ENCODE data around the gene MKX. TPM values are rescaled to one million over a fixed set of nuclear protein-coding genes. Genes with fewer than 3 reads are reported as not detected.

Gene MKX
- total RNA-seq, 1 experiment from 2014 or later = 27.5 TPM

- ATAC-seq = no peak
- ChIA-PET CTCF (no interaction called here), RAD21 (ENCODE audit: low non-redundant PET in 1 of 2, low total read pairs in 2 of 2, uncharacterized antibody in 2 of 2, unreplicated experiment in 2 of 2) (no interaction called here), POLR2A (no interaction called here)
- H3K79me2 ChIP-seq (ENCODE audit: insufficient read depth, low read length) = no peaks in the 10 kb centered on the region
- intact Hi-C loops (cut with micrococcal nuclease) = no loop called here
- no TSS peak for BruUV-seq (replicated peaks)
- H3K4me3 ChIP-seq (replicated peaks in 1 of 2; ENCODE audit: low read depth in 1 of 2, low read length in 2 of 2) = no peak overlapping the region
- H3K9ac ChIP-seq (ENCODE audit: low read length) = no peak overlapping the region
- no peak for DNase-seq (ENCODE audit: low read depth, low spot score)
- H3K27me3 ChIP-seq (ENCODE audit: insufficient read depth, low read length) = no peaks in the 10 kb centered on the region
- TF ChIP-seq POLR2A (IDR thresholded peaks at IDR 0.05; ENCODE audit: borderline replicate concordance, extremely low read depth, insufficient read depth, insufficient read length) (no peak), EZH2phosphoT487 (IDR thresholded peaks at IDR 0.05; ENCODE audit: borderline replicate concordance) (no peak), CEBPB (IDR thresholded peaks at IDR 0.05; ENCODE audit: low read depth) (no peak), JUND (IDR thresholded peaks at IDR 0.05) (no peak), SP1 (IDR thresholded peaks at IDR 0.05; ENCODE audit: low read depth) (no peak), TCF7L2 (IDR thresholded peaks at IDR 0.05; ENCODE audit: borderline replicate concordance, extremely low read depth, insufficient read depth, insufficient read length) (no peak), FOSL1 (IDR thresholded peaks at IDR 0.05; ENCODE audit: low read depth) (no peak), RAD21 (IDR thresholded peaks at IDR 0.05; ENCODE audit: low read depth) (no peak), CTCF (IDR thresholded peaks at IDR 0.05 in 2 of 3, conservative IDR thresholded peaks at IDR 0.05 in 1 of 3; ENCODE audit: borderline replicate concordance in 1 of 3, insufficient read depth in 1 of 3, low read depth in 2 of 3, low read length in 2 of 3) (no peak)
- TF ChIP-seq, protein P1, sequence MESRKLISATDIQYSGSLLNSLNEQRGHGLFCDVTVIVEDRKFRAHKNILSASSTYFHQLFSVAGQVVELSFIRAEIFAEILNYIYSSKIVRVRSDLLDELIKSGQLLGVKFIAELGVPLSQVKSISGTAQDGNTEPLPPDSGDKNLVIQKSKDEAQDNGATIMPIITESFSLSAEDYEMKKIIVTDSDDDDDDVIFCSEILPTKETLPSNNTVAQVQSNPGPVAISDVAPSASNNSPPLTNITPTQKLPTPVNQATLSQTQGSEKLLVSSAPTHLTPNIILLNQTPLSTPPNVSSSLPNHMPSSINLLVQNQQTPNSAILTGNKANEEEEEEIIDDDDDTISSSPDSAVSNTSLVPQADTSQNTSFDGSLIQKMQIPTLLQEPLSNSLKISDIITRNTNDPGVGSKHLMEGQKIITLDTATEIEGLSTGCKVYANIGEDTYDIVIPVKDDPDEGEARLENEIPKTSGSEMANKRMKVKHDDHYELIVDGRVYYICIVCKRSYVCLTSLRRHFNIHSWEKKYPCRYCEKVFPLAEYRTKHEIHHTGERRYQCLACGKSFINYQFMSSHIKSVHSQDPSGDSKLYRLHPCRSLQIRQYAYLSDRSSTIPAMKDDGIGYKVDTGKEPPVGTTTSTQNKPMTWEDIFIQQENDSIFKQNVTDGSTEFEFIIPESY (IDR thresholded peaks at IDR 0.05; ENCODE audit: extremely low read depth, insufficient replicate concordance, low read length) = no peak
- TF ChIP-seq, protein P2, sequence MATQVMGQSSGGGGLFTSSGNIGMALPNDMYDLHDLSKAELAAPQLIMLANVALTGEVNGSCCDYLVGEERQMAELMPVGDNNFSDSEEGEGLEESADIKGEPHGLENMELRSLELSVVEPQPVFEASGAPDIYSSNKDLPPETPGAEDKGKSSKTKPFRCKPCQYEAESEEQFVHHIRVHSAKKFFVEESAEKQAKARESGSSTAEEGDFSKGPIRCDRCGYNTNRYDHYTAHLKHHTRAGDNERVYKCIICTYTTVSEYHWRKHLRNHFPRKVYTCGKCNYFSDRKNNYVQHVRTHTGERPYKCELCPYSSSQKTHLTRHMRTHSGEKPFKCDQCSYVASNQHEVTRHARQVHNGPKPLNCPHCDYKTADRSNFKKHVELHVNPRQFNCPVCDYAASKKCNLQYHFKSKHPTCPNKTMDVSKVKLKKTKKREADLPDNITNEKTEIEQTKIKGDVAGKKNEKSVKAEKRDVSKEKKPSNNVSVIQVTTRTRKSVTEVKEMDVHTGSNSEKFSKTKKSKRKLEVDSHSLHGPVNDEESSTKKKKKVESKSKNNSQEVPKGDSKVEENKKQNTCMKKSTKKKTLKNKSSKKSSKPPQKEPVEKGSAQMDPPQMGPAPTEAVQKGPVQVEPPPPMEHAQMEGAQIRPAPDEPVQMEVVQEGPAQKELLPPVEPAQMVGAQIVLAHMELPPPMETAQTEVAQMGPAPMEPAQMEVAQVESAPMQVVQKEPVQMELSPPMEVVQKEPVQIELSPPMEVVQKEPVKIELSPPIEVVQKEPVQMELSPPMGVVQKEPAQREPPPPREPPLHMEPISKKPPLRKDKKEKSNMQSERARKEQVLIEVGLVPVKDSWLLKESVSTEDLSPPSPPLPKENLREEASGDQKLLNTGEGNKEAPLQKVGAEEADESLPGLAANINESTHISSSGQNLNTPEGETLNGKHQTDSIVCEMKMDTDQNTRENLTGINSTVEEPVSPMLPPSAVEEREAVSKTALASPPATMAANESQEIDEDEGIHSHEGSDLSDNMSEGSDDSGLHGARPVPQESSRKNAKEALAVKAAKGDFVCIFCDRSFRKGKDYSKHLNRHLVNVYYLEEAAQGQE (IDR thresholded peaks at IDR 0.05; ENCODE audit: low read depth) = no peak
- no peaks in the 10 kb centered on the region for H3K4me1 ChIP-seq (ENCODE audit: control insufficient read depth in 1 of 2, insufficient read depth in 2 of 2, low read length in 2 of 2)
- no peak overlapping the region for H3K27ac ChIP-seq (ENCODE audit: low read depth, low read length)
- no peaks in the 10 kb centered on the region for H3K9me3 ChIP-seq (ENCODE audit: control insufficient read depth in 1 of 2, insufficient read depth in 1 of 2, low read depth in 1 of 2, low read length in 2 of 2)
- H2AFZ ChIP-seq (ENCODE audit: low read depth, low read length, poor library complexity, severe bottlenecking) = no peak overlapping the region
- no peaks in the 10 kb centered on the region; a peak in 1 of 4 replicates for H3K36me3 ChIP-seq (ENCODE audit: control insufficient read depth in 1 of 2, insufficient read depth in 2 of 2, low read length in 2 of 2)
- H3K9me2 ChIP-seq (ENCODE audit: insufficient read depth) = no peaks in the 10 kb centered on the region
- H4K20me1 ChIP-seq (ENCODE audit: insufficient read depth) = no peaks in the 10 kb centered on the region
- H3K4me2 ChIP-seq (ENCODE audit: low read length) = no peak overlapping the region
Measured at GRCh38 chr10:27673065-27673464, 72.6 kb downstream of the MKX start.
